ENCODE data around the gene MRFAP1.
"Not testable (repeated sequence)": the region's sequence is repeated elsewhere in the genome, so short reads cannot be mapped to it uniquely, and the experiment has no call there.

Gene MRFAP1

DNA sequence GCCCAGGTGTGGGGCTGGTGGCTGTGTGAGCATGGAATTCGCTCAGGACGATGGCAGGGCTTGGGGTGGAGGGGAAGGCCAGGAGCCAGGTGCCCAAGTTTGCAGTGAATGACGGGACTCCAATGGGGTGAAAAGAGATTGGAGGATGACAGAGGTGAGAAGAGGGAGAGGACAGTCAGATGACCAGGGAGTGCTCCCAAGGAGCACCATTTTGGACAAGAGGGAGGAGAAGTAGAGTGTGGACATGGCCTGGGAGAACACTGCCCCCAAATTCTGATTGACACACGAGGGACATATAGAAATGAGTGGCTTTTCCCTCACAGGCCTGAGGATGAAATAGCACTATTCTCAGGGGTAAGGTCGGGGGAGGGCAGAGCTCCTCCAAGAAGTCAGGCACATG lies 6.7 kb downstream of the MRFAP1 start:
- H3K4me3 ChIP-seq (ENCODE audit: low read length) = no peak overlapping the region
- no peak for DNase-seq (ENCODE audit: low read depth)
- TF ChIP-seq, protein P1, sequence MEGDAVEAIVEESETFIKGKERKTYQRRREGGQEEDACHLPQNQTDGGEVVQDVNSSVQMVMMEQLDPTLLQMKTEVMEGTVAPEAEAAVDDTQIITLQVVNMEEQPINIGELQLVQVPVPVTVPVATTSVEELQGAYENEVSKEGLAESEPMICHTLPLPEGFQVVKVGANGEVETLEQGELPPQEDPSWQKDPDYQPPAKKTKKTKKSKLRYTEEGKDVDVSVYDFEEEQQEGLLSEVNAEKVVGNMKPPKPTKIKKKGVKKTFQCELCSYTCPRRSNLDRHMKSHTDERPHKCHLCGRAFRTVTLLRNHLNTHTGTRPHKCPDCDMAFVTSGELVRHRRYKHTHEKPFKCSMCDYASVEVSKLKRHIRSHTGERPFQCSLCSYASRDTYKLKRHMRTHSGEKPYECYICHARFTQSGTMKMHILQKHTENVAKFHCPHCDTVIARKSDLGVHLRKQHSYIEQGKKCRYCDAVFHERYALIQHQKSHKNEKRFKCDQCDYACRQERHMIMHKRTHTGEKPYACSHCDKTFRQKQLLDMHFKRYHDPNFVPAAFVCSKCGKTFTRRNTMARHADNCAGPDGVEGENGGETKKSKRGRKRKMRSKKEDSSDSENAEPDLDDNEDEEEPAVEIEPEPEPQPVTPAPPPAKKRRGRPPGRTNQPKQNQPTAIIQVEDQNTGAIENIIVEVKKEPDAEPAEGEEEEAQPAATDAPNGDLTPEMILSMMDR (IDR thresholded peaks at IDR 0.05; ENCODE audit: insufficient read depth, low read depth, low read length, missing control alignments) = no peak

DNA sequence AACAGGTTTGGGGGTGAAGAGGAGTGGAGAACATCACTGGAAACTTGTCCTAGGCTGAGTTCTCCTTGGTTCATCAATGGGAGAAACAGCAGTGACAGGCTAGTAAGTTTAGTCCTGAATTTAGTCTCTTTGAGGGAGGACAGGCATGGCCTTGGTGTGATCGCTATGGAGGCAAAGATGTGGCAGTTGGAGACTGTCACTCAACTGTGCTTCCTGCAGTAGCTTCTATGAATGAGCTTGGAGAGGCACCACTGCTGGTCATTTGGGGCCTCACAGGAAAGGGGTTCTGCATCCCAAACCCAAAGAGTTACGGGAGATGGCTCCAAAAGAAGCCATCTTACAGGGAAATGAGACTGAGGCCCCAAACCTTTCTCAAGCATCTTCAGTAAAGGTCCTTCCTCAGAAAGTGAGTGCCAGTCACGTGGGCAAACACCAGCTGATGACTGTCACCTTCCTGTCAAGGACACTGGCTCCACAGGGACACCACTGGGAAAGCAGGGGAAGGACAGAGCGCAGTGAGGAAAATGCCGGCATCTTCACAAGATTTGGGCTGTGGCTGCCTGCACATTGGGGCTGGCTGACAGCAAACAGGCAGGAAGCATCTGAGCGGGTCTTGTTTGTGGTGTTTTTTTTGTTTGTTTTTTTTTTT lies 7.2 kb downstream of the MRFAP1 start:
- no peak overlapping the region for H3K4me3 ChIP-seq (ENCODE audit: low read length)
- no peak for DNase-seq (ENCODE audit: low read depth)
- TF ChIP-seq, protein P1 (IDR thresholded peaks at IDR 0.05; ENCODE audit: insufficient read depth, low read depth, low read length, missing control alignments) = no peak

DNA sequence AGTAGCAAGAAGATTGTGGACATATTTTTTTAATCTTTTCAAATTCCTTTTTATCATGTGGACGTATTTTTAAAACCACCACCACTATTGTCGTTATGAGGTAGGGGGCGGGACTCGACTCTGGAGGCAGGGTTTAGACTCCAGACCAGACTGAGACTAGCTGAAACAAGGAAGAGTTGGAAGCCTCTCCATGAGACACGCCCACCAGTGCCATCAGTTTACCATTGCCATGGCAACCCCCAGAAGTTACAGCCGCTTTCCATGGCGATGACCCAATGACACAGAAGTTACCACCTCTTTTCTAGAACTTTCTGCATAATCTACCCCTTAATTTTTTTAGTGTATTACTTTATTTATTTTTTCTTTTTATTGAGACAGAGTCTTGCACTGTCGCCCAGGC lies 8.7 kb downstream of the MRFAP1 start:
- no peak overlapping the region for H3K4me3 ChIP-seq (ENCODE audit: low read length)
- no peak for DNase-seq (ENCODE audit: low read depth)
- TF ChIP-seq, protein P1 (IDR thresholded peaks at IDR 0.05; ENCODE audit: insufficient read depth, low read depth, low read length, missing control alignments) = no peak

DNA sequence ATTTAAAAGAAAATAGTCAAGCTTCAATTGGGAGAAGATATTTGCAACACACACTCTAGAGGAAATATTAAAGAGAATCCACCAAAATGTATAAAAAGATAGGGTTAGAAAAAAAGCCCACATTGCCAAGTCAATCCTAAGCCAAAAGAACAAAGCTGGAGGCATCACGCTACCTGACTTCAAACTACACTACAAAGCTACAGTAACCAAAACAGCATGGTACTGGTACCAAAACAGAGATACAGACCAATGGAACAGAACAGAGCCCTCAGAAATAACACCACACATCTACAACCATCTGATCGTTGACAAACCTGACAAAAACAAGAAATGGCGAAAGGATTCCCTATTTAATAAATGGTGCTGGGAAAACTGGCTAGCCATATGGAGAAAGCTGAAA lies 13.7 kb downstream of the MRFAP1 start:
- not testable (repeated sequence) for DNase-seq (ENCODE audit: low read depth); H3K4me3 ChIP-seq (ENCODE audit: low read length)

DNA sequence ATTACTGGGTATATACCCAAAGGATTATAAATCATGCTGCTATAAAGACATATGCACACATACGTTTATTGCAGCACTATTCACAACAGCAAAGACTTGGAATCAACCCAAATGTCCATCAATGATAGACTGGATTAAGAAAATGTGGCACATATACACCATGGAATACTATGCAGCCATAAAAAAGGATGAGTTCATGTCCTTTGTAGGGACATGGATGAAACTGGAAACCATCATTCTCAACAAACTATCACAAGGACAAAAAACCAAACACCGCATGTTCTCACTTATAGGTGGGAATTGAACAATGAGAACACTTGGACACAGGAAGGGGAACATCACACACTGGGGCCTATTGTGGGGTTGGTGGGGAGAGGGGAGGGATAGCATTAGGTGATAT lies 14.8 kb downstream of the MRFAP1 start:
- not testable (repeated sequence) for H3K4me3 ChIP-seq (ENCODE audit: low read length)

DNA sequence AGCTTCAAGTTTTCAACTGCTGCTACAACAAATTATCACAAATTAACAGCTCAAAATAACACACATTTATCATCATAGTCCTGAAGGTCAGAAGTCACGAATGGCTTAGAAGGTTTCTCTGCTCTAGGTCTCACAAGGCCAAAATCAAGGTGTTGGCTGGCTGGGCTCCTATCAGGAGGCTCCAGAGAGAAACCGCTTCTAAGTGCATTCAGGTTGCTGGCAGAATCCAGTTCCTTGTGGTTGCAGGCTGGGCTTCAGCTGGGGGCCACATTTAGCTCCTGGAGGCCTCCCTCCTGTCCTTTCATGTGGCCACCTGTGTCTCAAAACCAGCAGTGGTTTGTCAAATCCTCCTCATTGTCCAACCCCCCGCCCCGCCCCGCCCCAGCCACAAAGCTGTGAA lies 15.4 kb downstream of the MRFAP1 start:
- DNase-seq (ENCODE audit: low read depth) = no peak
- H3K4me3 ChIP-seq (ENCODE audit: low read length) = no peak overlapping the region
- TF ChIP-seq, protein P1 (IDR thresholded peaks at IDR 0.05; ENCODE audit: insufficient read depth, low read depth, low read length, missing control alignments) = no peak

More for the DNA sequence above, 14.8 kb downstream of the MRFAP1 start:
- not testable (repeated sequence) for DNase-seq (ENCODE audit: low read depth)

DNA sequence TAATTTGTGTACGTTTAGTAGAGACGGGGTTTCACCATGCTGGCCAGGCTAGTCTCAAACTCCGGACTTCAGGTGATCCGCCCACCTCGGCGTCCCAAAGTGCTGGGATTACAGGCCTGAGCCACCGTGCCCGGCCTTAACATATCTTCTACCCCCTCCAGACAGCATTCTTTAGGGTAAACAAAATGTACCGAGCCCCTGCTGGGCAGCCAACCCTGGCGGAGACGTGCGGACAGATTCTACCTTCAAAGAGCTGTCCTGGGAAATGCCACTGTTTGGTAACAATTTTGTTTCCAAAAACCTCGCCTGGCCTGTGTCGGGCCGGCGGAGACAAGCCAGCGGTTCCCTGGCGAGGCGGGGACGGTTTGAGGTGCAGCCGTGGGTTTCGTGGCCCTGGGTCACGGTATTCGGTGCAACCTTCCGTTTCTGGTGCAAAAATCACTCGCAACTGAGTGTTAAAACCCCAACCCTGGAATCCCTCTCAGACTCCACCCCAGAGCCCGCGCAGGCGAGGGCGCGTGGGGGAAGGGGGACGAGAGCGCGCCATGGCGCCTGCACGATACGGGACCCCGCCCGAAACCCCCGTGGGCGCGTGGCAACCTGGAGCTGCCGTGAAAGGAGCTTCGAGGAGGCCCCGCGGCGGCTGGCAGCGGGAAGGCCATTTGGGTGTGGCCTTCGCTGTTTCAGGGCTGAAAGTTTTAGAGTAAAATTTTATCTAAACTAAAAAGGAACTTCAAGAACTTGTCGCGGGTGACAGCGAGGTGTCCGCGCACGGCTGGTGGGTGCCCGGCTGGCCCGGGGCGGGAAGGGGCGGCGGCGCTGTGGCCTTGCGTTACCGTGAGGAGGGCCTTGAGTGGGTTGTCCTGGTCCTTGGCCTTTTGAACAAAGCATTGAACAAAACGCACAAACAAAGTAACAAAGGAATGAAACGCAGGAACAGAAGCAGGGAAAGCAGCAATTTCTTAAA lies 17.0 kb downstream of the MRFAP1 start:
- DNase-seq (ENCODE audit: low read depth) = no peak
- H3K4me3 ChIP-seq (ENCODE audit: low read length) = no peak overlapping the region
- TF ChIP-seq, protein P1 (IDR thresholded peaks at IDR 0.05; ENCODE audit: insufficient read depth, low read depth, low read length, missing control alignments) = no peak

DNA sequence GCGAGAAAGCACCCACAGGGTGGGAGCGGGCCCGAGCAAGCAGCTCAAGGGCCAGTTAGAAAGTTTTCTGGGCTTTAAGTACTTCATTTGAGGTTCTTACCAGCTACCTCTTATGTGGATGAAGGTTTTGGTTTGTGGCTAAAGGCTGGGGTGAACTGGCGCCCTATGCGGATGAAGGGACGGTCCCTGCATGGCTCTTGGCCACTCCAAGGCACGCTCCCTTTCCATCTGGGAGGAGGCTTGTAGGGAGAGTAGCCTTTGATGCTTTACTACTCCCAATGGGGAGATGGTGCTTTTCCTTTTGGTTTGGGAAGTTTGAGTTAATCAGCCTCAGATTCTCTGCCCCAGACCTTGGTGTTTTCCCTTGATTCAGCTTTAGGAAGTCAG lies 17.7 kb downstream of the MRFAP1 start:
- no peak overlapping the region for H3K4me3 ChIP-seq (ENCODE audit: low read length)
- TF ChIP-seq, protein P1 (IDR thresholded peaks at IDR 0.05; ENCODE audit: insufficient read depth, low read depth, low read length, missing control alignments) = no peak
- no peak for DNase-seq (ENCODE audit: low read depth)
